Thyroid gland (tissue), 4 donors: Measurements from ENCODE around the gene PUS7L.

Experiments used
- POLR2A ChIP-seq, 2 donors: fragments of 450-650 bp; IDR thresholded peaks; one replicate each; pipeline ENCODE4 v1.6.1; 2017; ENCODE audit warnings: antibody characterized with exemption in 2 of 2, mild to moderate bottlenecking in 2 of 2, moderate library complexity in 1 of 2
- TF ChIP-seq, protein P1 (sequence below), 6 experiments: fragments of 200-600 bp in 3 of 6; fragments of 450-650 bp in 3 of 6; sonication (generic) in 3 of 6; IDR thresholded peaks; one replicate each; pipeline ENCODE4 v1.5.1; 2016 to 2019; ENCODE audit warnings: antibody characterized with exemption in 6 of 6, mild to moderate bottlenecking in 2 of 6, inconsistent platforms in 1 of 6, moderate library complexity in 1 of 6

DNA sequence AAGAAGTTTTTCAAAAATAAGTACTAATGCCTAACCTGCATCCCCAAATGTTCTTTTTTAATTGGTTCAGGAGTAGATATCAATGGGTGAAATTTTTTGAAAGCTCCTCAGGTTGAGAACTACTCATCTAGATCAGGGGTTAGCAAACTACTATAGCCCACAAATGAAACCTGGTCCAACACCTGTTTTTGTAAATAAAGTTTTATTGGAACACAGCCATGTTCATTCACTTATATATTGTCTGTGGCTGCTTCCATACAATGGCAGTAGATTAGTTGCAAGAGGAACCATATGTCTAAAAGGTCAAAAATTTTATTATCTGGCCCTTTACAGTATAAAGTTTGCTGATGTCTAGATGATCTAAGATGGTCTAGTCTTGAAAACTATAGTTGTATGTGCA is 13.8 kb downstream of the PUS7L start:
- TF ChIP-seq POLR2A (IDR thresholded peaks at IDR 0.05) = no peak
- TF ChIP-seq, protein P1, sequence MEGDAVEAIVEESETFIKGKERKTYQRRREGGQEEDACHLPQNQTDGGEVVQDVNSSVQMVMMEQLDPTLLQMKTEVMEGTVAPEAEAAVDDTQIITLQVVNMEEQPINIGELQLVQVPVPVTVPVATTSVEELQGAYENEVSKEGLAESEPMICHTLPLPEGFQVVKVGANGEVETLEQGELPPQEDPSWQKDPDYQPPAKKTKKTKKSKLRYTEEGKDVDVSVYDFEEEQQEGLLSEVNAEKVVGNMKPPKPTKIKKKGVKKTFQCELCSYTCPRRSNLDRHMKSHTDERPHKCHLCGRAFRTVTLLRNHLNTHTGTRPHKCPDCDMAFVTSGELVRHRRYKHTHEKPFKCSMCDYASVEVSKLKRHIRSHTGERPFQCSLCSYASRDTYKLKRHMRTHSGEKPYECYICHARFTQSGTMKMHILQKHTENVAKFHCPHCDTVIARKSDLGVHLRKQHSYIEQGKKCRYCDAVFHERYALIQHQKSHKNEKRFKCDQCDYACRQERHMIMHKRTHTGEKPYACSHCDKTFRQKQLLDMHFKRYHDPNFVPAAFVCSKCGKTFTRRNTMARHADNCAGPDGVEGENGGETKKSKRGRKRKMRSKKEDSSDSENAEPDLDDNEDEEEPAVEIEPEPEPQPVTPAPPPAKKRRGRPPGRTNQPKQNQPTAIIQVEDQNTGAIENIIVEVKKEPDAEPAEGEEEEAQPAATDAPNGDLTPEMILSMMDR (IDR thresholded peaks at IDR 0.05) = no peak
